ENCODE data around the gene PEX10. TPM values are rescaled to one million over a fixed set of nuclear protein-coding genes. Genes with fewer than 3 reads are reported as not detected.
"Not testable (repeated sequence)": the region's sequence is repeated elsewhere in the genome, so short reads cannot be mapped to it uniquely, and the experiment has no call there.

PEX10 gene
- total RNA-seq = 37.5 and 40.4 TPM in 2 replicates
- 34.2 and 38.8 TPM in 2 replicates for polyA plus RNA-seq

DNA sequence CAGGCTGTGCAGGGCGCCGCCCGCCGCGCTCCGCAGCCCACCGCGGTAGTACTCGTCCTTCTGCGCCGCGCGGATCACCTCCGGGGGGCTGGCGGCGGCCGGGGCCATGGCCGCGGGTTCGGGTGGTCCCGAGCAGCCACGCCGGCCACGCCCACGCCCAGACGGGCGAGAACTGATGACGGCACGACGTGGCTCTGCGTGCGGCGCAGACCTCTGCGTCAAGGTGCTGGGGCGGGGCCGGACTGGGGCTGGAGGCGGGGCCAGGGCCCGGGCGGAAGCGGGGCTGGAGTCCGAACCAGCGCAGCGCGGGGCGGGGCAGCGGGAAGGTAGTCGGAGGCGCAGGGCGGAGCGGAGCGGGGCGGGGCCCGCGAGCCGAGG, at the start of gene PEX10:
Gene PEX10, minus strand, starts transcription at position 170 of the 378 bp plus-strand sequence. Its CDS starts 62 bp downstream, at position 108.
- Histone ChIP-seq H3K9me3 (ENCODE audit: low read depth) (no peaks in the 10 kb centered on the region), H3K4me1 (ENCODE audit: low read depth) (peaks cover 11% of the 10 kb centered on the region), H3K36me3 (no peaks in the 10 kb centered on the region), H3K27ac (peak within 1 kb of the TSS; percentile 41), H3K4me3 (peak within 1 kb of the TSS; percentile 85), H3K27me3 (no peaks in the 10 kb centered on the region)
- TF ChIP-seq, protein P1, sequence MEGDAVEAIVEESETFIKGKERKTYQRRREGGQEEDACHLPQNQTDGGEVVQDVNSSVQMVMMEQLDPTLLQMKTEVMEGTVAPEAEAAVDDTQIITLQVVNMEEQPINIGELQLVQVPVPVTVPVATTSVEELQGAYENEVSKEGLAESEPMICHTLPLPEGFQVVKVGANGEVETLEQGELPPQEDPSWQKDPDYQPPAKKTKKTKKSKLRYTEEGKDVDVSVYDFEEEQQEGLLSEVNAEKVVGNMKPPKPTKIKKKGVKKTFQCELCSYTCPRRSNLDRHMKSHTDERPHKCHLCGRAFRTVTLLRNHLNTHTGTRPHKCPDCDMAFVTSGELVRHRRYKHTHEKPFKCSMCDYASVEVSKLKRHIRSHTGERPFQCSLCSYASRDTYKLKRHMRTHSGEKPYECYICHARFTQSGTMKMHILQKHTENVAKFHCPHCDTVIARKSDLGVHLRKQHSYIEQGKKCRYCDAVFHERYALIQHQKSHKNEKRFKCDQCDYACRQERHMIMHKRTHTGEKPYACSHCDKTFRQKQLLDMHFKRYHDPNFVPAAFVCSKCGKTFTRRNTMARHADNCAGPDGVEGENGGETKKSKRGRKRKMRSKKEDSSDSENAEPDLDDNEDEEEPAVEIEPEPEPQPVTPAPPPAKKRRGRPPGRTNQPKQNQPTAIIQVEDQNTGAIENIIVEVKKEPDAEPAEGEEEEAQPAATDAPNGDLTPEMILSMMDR (IDR thresholded peaks at IDR 0.05; ENCODE audit: low read depth, low read length) = no peak
- DNase-seq (ENCODE audit: low read depth in 1 of 2, low spot score in 1 of 2) = peak; percentile 97 to 99

DNA sequence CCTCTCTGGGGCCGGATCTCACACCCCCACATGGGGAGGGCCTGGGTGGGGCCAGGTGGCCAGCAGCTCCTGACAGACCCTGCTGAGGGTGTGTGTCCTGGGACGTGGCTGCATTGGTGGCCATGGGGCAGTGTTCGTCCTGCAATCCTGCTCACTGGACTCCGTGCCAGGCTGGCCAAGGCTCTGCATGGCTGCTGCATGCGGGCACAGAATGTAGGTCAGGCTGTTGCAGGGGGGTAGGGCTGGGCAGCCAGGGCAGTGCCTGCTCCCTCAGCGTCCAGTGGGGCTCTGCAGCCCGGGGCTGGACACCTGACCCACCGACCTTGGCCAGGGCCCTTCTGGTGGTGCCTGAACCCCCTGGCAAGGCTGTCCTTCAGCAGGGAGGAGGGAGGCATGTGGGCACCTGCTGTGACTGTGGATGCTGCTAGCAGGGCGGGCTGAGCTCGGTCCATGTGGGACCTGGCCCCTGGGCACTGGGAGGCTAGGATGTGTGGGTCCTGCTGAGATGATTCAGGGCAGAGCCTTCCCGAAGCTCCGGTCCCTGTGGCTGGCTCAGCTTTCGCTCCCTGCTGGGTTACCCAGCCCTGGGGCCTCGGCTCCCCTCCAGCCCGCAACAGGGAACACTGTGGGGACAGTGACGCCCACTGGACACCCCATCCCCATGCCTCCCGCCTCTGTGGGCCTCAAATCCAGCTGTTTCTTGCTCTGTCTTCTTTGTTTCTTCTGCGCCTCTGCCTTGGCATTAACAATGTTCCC, 48.8 kb upstream of the PEX10 start:
- TF ChIP-seq, protein P1 (IDR thresholded peaks at IDR 0.05; ENCODE audit: low read depth, low read length) = no peak
- H3K27ac ChIP-seq = no peak overlapping the region
- no peak overlapping the region for H3K4me3 ChIP-seq
- DNase-seq (ENCODE audit: low read depth in 1 of 2, low spot score in 1 of 2) = no peak
- H3K9me3 ChIP-seq (ENCODE audit: low read depth) = no peaks in the 10 kb centered on the region
- H3K4me1 ChIP-seq (ENCODE audit: low read depth) = peaks cover 5% of the 10 kb centered on the region
- no peaks in the 10 kb centered on the region for H3K27me3 ChIP-seq
- H3K36me3 ChIP-seq = no peaks in the 10 kb centered on the region

DNA sequence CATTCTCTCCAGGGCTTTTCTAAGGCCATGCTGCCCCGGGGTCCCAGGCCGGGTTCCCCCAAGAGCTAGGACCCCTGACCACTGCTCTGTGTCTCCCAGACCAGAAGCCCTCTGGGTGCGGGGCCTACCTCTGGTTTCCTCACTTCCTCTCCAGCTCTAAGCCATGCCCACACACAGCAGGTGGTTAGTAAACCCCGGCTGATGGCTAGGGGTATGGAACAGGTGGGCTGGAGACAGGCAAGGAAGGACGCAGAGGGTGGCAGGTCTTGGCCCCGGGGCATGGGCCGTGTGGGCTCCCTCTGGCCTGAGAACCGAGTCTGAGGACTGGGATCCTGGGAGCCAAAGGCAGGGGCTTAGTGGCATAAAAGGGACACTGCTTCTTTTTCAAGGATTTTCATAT, 47.8 kb upstream of the PEX10 start:
- H3K36me3 ChIP-seq = no peaks in the 10 kb centered on the region
- H3K4me1 ChIP-seq (ENCODE audit: low read depth) = peaks cover 5% of the 10 kb centered on the region
- DNase-seq (ENCODE audit: low read depth in 1 of 2, low spot score in 1 of 2) = no peak
- TF ChIP-seq, protein P1 (IDR thresholded peaks at IDR 0.05; ENCODE audit: low read depth, low read length) = no peak
- no peak overlapping the region for H3K27ac ChIP-seq
- no peaks in the 10 kb centered on the region for H3K9me3 ChIP-seq (ENCODE audit: low read depth)
- no peaks in the 10 kb centered on the region for H3K27me3 ChIP-seq
- H3K4me3 ChIP-seq = no peak overlapping the region

DNA sequence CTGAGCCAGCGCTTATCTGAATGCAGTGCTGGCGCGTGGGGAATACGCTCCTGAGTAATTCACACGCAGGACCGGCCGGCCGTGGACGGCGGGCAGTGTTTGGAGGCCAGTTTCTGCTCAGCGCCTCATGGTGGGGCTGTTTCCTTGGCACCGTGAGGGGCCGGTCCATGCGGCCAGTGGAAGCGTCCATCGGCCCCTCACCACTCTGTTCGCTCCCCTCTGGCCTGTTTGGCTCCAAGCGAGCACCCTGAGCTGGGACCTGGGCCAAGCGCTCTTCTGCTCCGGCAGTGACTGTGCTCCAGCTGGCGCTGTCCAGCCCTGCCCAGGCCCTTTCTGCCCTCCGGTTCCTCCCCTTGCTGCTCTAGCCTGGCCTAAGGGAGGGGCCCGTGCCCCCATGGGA, 47.4 kb upstream of the PEX10 start:
- TF ChIP-seq, protein P1 (IDR thresholded peaks at IDR 0.05; ENCODE audit: low read depth, low read length) = peak; percentile 21
- Histone ChIP-seq H3K4me3 (no peak overlapping the region), H3K27me3 (no peaks in the 10 kb centered on the region), H3K36me3 (no peaks in the 10 kb centered on the region), H3K4me1 (ENCODE audit: low read depth) (peaks cover 5% of the 10 kb centered on the region), H3K9me3 (ENCODE audit: low read depth) (no peaks in the 10 kb centered on the region), H3K27ac (no peak overlapping the region)
- peak; percentile 47 to 55 for DNase-seq (ENCODE audit: low read depth in 1 of 2, low spot score in 1 of 2)

DNA sequence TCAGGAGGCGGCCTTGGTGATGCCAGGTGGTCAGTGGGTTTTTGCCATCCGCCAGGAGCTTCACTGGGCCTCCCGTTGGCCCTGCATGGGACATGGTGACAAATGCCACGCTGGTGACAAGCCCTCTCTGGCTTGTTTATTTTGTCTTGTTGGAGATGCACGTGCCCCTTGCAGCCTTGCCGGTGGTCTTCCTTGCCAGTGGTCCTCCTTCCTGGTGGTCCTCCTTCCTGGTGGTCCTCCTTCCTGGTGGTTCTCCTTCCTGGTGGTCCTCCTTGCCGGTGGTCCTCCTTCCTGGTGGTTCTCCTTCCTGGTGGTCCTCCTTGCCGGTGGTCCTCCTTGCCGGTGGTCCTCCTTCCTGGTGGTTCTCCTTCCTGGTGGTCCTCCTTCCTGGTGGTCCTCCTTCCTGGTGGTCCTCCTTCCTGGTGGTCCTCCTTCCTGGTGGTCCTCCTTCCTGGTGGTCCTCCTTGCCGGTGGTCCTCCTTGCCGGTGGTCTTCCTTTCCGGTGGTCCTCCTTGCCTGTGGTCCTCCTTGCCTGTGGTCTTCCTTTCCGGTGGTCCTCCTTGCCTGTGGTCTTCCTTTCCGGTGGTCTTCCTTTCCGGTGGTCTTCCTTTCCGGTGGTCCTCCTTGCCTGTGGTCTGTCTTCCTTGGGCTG, 46.9 kb upstream of the PEX10 start:
- not testable (repeated sequence) for DNase-seq (ENCODE audit: low read depth in 1 of 2, low spot score in 1 of 2); H3K4me1 ChIP-seq (ENCODE audit: low read depth); H3K36me3 ChIP-seq; H3K27me3 ChIP-seq; H3K27ac ChIP-seq; H3K9me3 ChIP-seq (ENCODE audit: low read depth); H3K4me3 ChIP-seq

DNA sequence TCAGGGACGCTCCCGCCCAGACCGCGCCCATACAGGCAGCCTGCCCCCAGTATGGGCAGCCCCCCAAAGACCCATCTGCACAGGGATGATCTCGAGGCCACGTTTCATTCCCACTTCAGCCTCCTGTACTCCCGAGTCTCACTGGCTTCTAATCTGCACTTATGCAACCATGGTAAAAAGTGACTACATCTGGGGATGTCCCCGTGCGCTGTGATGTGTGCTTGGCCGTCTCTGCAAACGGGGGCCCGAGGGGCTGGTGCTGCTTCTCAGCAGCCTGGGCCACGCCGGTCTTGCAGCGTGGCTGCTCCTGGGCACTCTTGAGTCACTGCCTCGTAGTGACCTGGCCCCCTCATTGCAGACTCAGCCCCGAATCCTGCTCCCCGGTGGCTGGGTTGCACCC, 46.3 kb upstream of the PEX10 start:
- no peaks in the 10 kb centered on the region for H3K27me3 ChIP-seq
- peaks cover 5% of the 10 kb centered on the region for H3K4me1 ChIP-seq (ENCODE audit: low read depth)
- TF ChIP-seq, protein P1 (IDR thresholded peaks at IDR 0.05; ENCODE audit: low read depth, low read length) = no peak
- H3K4me3 ChIP-seq = no peak overlapping the region
- DNase-seq (ENCODE audit: low read depth in 1 of 2, low spot score in 1 of 2) = no peak
- H3K36me3 ChIP-seq = no peaks in the 10 kb centered on the region
- no peak overlapping the region for H3K27ac ChIP-seq
- H3K9me3 ChIP-seq (ENCODE audit: low read depth) = no peaks in the 10 kb centered on the region

Data from cardiac muscle cell (in vitro differentiated cells and primary cell).